NB4 (cell line): ENCODE data around the gene KRT72.

Experiments used
- CTCF ChIP-seq: IDR thresholded peaks from one replicate; pipeline ENCODE4 v1.5.1; 2012; ENCODE audit warnings: low read depth, low read length
- MAX ChIP-seq: IDR thresholded peaks from 2 replicates; pipeline ENCODE4 v1.6.1; 2011; ENCODE audit warnings: low read depth, low read length
- MYC ChIP-seq: IDR thresholded peaks from 2 replicates; pipeline ENCODE4 v1.6.1; 2011; ENCODE audit warnings: low read depth, low read length
- POLR2A ChIP-seq: IDR thresholded peaks from 2 replicates; pipeline ENCODE4 v1.6.1; 2011; ENCODE audit warnings: mild to moderate bottlenecking; ENCODE audit not compliant: insufficient read length; ENCODE audit errors: extremely low read depth

- no peak for TF ChIP-seq CTCF
- TF ChIP-seq POLR2A = no peak
- no peak for TF ChIP-seq MAX
- TF ChIP-seq MYC = no peak
Observed at GRCh38 chr12:52581481-52581880, 19.8 kb downstream of the KRT72 start.
